Lung (tissue), 12 donors: Measurements from ENCODE around the gene ZNF79. TPM values are rescaled to one million over a fixed set of nuclear protein-coding genes. Genes with fewer than 3 reads are reported as not detected.

Experiments used
- ATAC-seq: fragments of 200-7000 bp; cut with Tn5 transposase; one replicate; pipeline ENCODE4 v1.9.1; 2020; ENCODE audit warnings: moderate number of reproducible peaks; ENCODE audit not compliant: insufficient read depth, low FRiP score
- DNase-seq, 3 donors: peaks; one replicate each; pipeline ENCODE4 v3.0.0-alpha.2; 2013 to 2017
- H3K27ac ChIP-seq, 2 donors: one replicate each; pipeline ENCODE4 v1.5.1; 2013; ENCODE audit warnings: mild to moderate bottlenecking in 2 of 2, moderate library complexity in 2 of 2, control low read depth in 1 of 2, inconsistent platforms in 1 of 2, low read depth in 1 of 2, low read length in 1 of 2
- H3K27me3 ChIP-seq, 3 donors: one replicate each; pipeline ENCODE4 v1.5.1; 2013; ENCODE audit warnings: low read length in 2 of 3; ENCODE audit not compliant: control insufficient read depth in 3 of 3, insufficient read depth in 3 of 3
- H3K36me3 ChIP-seq, 4 donors: one replicate each; pipeline ENCODE4 v1.5.1; 2013; ENCODE audit warnings: low read length in 4 of 4, mild to moderate bottlenecking in 1 of 4, moderate library complexity in 1 of 4; ENCODE audit not compliant: control insufficient read depth in 4 of 4, insufficient read depth in 4 of 4
- H3K4me1 ChIP-seq, 5 donors: one replicate each; pipeline ENCODE4 v1.5.1; 2013; ENCODE audit warnings: low read length in 5 of 5, mild to moderate bottlenecking in 2 of 5, moderate library complexity in 1 of 5; ENCODE audit not compliant: control insufficient read depth in 5 of 5, insufficient read depth in 5 of 5
- H3K4me3 ChIP-seq: one replicate; pipeline ENCODE4 v1.5.1; 2013; ENCODE audit warnings: mild to moderate bottlenecking, control low read depth, moderate library complexity
- H3K9ac ChIP-seq, 2 donors: one replicate each; pipeline ENCODE4 v1.5.1; 2013; ENCODE audit warnings: low read length in 2 of 2, control low read depth in 1 of 2; ENCODE audit not compliant: insufficient read depth in 1 of 2
- H3K9me3 ChIP-seq, 4 donors: one replicate each; pipeline ENCODE4 v1.5.1; 2013; ENCODE audit warnings: low read length in 3 of 4, mild to moderate bottlenecking in 1 of 4, moderate library complexity in 1 of 4; ENCODE audit not compliant: control insufficient read depth in 4 of 4, insufficient read depth in 3 of 4
- WGBS, 2 donors: extraction: QIAGEN DNeasy Blood & Tissue Kit; methylation state at CpG; one replicate each; pipeline ENCODE4 v1.1.7; 2013; 5-methylcytosine and 5-hydroxymethylcytosine counted together
- polyA plus RNA-seq, 2 donors: library from polyadenylated mRNA; stranded (reverse); fragments of 200-250 nt; gene quantifications; one replicate each; pipeline ENCODE4 v1.2.1, GENCODE V29; 2013
- total RNA-seq, 2 donors: library from RNA; depleted of rRNA in 1 of 2; stranded (reverse); fragments of >200 nt in 1 of 2; gene quantifications; one replicate each; pipeline ENCODE4 v1.2.1, GENCODE V29; 2014 to 2021
- TF ChIP-seq, protein P1 (sequence below): IDR thresholded peaks from 2 replicates; pipeline ENCODE4 v1.5.1; 2012; ENCODE audit warnings: mild to moderate bottlenecking; ENCODE audit errors: control extremely low read depth, extremely low read depth
- donor health status: control.
- donor health status: control.
- donor health status: Bipolar disorder and iron deficiency.
- donor health status: healthy.
- donor health status: DM: yes; HTN: yes; CAD: no.

Gene ZNF79
- total and polyA plus RNA-seq, 4 donors = 3.1 to 9.3 (median 5.9) TPM

DNA sequence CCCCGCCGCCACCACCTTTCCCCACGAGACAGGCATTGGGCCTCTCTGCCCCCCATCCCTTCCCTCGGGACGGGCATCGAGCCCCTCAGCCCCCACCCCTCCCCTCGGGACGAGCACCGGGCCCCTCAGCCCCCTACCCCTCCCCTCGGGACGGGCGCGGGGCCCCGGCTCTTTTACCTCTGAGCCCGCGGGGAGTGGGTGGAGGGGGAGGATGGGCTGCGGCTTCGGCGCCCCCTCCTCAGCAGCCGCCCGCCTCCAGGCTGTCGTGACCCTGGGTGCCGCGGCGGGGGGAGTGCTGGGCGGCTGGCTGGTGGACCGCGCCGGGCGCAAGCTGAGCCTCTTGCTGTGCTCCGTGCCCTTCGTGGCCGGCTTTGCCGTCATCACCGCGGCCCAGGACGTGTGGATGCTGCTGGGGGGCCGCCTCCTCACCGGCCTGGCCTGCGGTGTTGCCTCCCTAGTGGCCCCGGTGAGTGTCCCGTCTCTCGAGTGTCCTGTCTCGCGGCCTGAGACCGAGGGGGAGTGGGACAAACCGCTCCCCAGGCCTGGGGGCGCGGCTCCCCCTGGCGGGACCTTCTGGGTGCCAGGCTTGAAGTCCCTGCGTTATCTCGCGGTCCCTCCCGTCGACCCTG, 26.4 kb upstream of the ZNF79 start:
- TF ChIP-seq, protein P1, sequence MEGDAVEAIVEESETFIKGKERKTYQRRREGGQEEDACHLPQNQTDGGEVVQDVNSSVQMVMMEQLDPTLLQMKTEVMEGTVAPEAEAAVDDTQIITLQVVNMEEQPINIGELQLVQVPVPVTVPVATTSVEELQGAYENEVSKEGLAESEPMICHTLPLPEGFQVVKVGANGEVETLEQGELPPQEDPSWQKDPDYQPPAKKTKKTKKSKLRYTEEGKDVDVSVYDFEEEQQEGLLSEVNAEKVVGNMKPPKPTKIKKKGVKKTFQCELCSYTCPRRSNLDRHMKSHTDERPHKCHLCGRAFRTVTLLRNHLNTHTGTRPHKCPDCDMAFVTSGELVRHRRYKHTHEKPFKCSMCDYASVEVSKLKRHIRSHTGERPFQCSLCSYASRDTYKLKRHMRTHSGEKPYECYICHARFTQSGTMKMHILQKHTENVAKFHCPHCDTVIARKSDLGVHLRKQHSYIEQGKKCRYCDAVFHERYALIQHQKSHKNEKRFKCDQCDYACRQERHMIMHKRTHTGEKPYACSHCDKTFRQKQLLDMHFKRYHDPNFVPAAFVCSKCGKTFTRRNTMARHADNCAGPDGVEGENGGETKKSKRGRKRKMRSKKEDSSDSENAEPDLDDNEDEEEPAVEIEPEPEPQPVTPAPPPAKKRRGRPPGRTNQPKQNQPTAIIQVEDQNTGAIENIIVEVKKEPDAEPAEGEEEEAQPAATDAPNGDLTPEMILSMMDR = peak; percentile 15
- ATAC-seq (no peak), DNase-seq (peak; percentile 57 to 64 (median 58))
- no peaks in the 10 kb centered on the region for H3K9me3 ChIP-seq
- H3K4me3 ChIP-seq = peak overlapping the region; percentile 79
- 1 to 2% methylated on average over 32 to 55 of the region's 55 CpGs for WGBS, 2 donors
- peak overlapping the region; percentile 92 to 93 for H3K27ac ChIP-seq
- no peaks in the 10 kb centered on the region for H3K27me3 ChIP-seq
- peak overlapping the region in 1 of 2 donors; percentile 65 for H3K9ac ChIP-seq
- H3K4me1 ChIP-seq = peaks cover 0 to 12% (median 7%) of the 10 kb centered on the region in 5 donors
- peaks cover 0 to 7% (median 1%) of the 10 kb centered on the region in 4 donors for H3K36me3 ChIP-seq

GRCh38 chr9:127398275-127398647, 25.9 kb upstream of the ZNF79 start:
- Histone ChIP-seq H3K4me1 (peaks cover 0 to 12% (median 7%) of the 10 kb centered on the region in 5 donors), H3K27ac (no peak overlapping the region), H3K4me3 (peak overlapping the region; percentile 59), H3K9ac (peak overlapping the region in 1 of 2 donors; percentile 65), H3K27me3 (no peaks in the 10 kb centered on the region), H3K36me3 (peaks cover 0 to 8% (median 1%) of the 10 kb centered on the region in 4 donors), H3K9me3 (no peaks in the 10 kb centered on the region)
- TF ChIP-seq, protein P1 = no peak
- no peak for ATAC-seq
- no peak for DNase-seq
- 41 to 49% methylated on average over 5 of the region's 5 CpGs for WGBS, 2 donors

GRCh38 chr9:127398715-127399400, 25.3 kb upstream of the ZNF79 start:
- Histone ChIP-seq H3K4me1 (peaks cover 0 to 12% (median 7%) of the 10 kb centered on the region in 5 donors), H3K9ac (no peak overlapping the region), H3K9me3 (no peaks in the 10 kb centered on the region), H3K36me3 (peaks cover 0 to 14% (median 3%) of the 10 kb centered on the region in 4 donors), H3K27me3 (no peaks in the 10 kb centered on the region), H3K4me3 (no peak overlapping the region), H3K27ac (no peak overlapping the region)
- TF ChIP-seq, protein P1 = no peak
- DNase-seq (no peak), ATAC-seq (no peak)
- 86 to 94% methylated on average over 13 of the region's 13 CpGs for WGBS, 2 donors
